ENCODE data around the gene ELK4.
"Not testable (repeated sequence)": the region's sequence is repeated elsewhere in the genome, so short reads cannot be mapped to it uniquely, and the experiment has no call there.

Gene ELK4

GRCh38 chr1:205664399-205665017 is 32.7 kb upstream of the ELK4 start:
- H3K4me3 ChIP-seq (ENCODE audit: low read depth, low read length), result no peak overlapping the region

- no peak overlapping the region for H3K4me3 ChIP-seq (ENCODE audit: low read depth, low read length)
Measured at GRCh38 chr1:205663286-205663936, 31.6 kb upstream of the ELK4 start.

GRCh38 chr1:205662791-205663190 is 31.0 kb upstream of the ELK4 start:
- no peak overlapping the region for H3K4me3 ChIP-seq (ENCODE audit: low read depth, low read length)

- H3K4me3 ChIP-seq (ENCODE audit: low read depth, low read length), result no peak overlapping the region
Measured at GRCh38 chr1:205662135-205662738, 30.4 kb upstream of the ELK4 start.

GRCh38 chr1:205661429-205662134 is 29.8 kb upstream of the ELK4 start:
- H3K4me3 ChIP-seq (ENCODE audit: low read depth, low read length), result no peak overlapping the region

GRCh38 chr1:205660361-205660760 is 28.6 kb upstream of the ELK4 start:
- H3K4me3 ChIP-seq (ENCODE audit: low read depth, low read length), result no peak overlapping the region

- no peak overlapping the region for H3K4me3 ChIP-seq (ENCODE audit: low read depth, low read length)
Measured at GRCh38 chr1:205658943-205659581, 27.3 kb upstream of the ELK4 start.

GRCh38 chr1:205656236-205656635 is 24.4 kb upstream of the ELK4 start:
- H3K4me3 ChIP-seq (ENCODE audit: low read depth, low read length), result no peak overlapping the region

GRCh38 chr1:205652984-205653383 is 21.2 kb upstream of the ELK4 start:
- no peak overlapping the region for H3K4me3 ChIP-seq (ENCODE audit: low read depth, low read length)

GRCh38 chr1:205650241-205650640 is 18.4 kb upstream of the ELK4 start:
- H3K4me3 ChIP-seq (ENCODE audit: low read depth, low read length), result no peak overlapping the region

- H3K4me3 ChIP-seq (ENCODE audit: low read depth, low read length), result no peak overlapping the region
Measured at GRCh38 chr1:205645519-205645918, 13.7 kb upstream of the ELK4 start.

- H3K4me3 ChIP-seq (ENCODE audit: low read depth, low read length), result no peak overlapping the region
Measured at GRCh38 chr1:205642679-205643307, 11.0 kb upstream of the ELK4 start.

- H3K4me3 ChIP-seq (ENCODE audit: low read depth, low read length), result no peak overlapping the region
Measured at GRCh38 chr1:205639567-205639966, 7.8 kb upstream of the ELK4 start.

- no peak overlapping the region for H3K4me3 ChIP-seq (ENCODE audit: low read depth, low read length)
Measured at GRCh38 chr1:205637854-205638468, 6.2 kb upstream of the ELK4 start.

- H3K4me3 ChIP-seq (ENCODE audit: low read depth, low read length), result no peak overlapping the region
Measured at GRCh38 chr1:205636732-205637131, 4.9 kb upstream of the ELK4 start.

- not testable (repeated sequence) for H3K4me3 ChIP-seq (ENCODE audit: low read depth, low read length)
Measured at GRCh38 chr1:205636138-205636530, 4.3 kb upstream of the ELK4 start.

- H3K4me3 ChIP-seq (ENCODE audit: low read depth, low read length), result no peak overlapping the region
Measured at GRCh38 chr1:205633421-205633976, 1.7 kb upstream of the ELK4 start.

- peak overlapping the region; percentile 78 for H3K4me3 ChIP-seq (ENCODE audit: low read depth, low read length)
Measured at GRCh38 chr1:205632669-205633169, 908 bp upstream of the ELK4 start.

- H3K4me3 ChIP-seq (ENCODE audit: low read depth, low read length), result peak overlapping the region; percentile 78
Measured at GRCh38 chr1:205631010-205631767, 622 bp downstream of the ELK4 start.

Measured in iPS-11a (cell line).